Fibroblast of lung (primary cell): ENCODE data around the gene OSBPL1A.

Experiments
- EZH2 ChIP-seq: IDR thresholded peaks from 2 replicates; pipeline ENCODE4 v1.5.1; 2012; ENCODE audit warnings: low read length, control low read depth, mild to moderate bottlenecking; ENCODE audit errors: missing control alignments
- TF ChIP-seq, protein P1 (sequence below), 2 donors: IDR thresholded peaks in 1 of 2; conservative IDR thresholded peaks in 1 of 2; 1 replicate in 1 of 2; 2 replicates in 1 of 2; pipeline ENCODE4 v1.5.1; 2011 to 2012; ENCODE audit warnings: low read length in 2 of 2, control low read depth in 1 of 2, inconsistent platforms in 1 of 2, low read depth in 1 of 2, mild to moderate bottlenecking in 1 of 2

DNA sequence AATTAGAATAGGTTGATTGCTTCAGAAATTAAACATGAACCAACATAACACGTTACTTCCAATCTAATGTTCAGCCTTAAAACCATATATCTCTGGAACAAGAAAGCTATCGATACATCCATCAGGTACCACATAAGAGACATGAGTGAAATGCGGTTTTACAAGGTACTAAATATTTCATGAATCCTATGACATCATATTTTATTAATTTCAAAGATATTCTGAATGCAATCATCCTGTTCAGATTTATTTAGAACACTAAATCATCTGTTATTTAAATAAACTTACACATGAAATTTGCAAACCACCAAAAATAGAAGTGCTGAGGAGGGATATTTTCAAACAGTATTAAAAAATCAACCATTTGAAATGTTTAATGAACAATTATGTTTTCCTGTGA lies 119.0 kb downstream of the OSBPL1A start:
- TF ChIP-seq, protein P1, sequence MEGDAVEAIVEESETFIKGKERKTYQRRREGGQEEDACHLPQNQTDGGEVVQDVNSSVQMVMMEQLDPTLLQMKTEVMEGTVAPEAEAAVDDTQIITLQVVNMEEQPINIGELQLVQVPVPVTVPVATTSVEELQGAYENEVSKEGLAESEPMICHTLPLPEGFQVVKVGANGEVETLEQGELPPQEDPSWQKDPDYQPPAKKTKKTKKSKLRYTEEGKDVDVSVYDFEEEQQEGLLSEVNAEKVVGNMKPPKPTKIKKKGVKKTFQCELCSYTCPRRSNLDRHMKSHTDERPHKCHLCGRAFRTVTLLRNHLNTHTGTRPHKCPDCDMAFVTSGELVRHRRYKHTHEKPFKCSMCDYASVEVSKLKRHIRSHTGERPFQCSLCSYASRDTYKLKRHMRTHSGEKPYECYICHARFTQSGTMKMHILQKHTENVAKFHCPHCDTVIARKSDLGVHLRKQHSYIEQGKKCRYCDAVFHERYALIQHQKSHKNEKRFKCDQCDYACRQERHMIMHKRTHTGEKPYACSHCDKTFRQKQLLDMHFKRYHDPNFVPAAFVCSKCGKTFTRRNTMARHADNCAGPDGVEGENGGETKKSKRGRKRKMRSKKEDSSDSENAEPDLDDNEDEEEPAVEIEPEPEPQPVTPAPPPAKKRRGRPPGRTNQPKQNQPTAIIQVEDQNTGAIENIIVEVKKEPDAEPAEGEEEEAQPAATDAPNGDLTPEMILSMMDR (conservative IDR thresholded peaks at IDR 0.05 in 1 of 2, IDR thresholded peaks at IDR 0.05 in 1 of 2; ENCODE audit: low read depth in 1 of 2, low read length in 2 of 2): no peak
- TF ChIP-seq EZH2: no peak
